Calu3 (cell line): ENCODE data around the gene DGKK. TPM values are rescaled to one million over a fixed set of nuclear protein-coding genes. Genes with fewer than 3 reads are reported as not detected.

ENCODE experiments used
- BruUV-seq: library from RNA; stranded (reverse); fragments of 400-500 nt; replicated peaks from 2 replicates; lab custom pipeline; 2021; lab: Mats Ljungman, UMichigan
- CTCF ChIA-PET: fragments of 300-600 bp; sonication (Branson Sonifier 250); formaldehyde crosslinking; loops from one replicate; lab custom pipeline; 2022; ENCODE audit warnings: antibody characterized with exemption; lab: Charles Lee
- DNase-seq: peaks from one replicate; pipeline ENCODE4 v3.0.0; 2022
- H3K27ac Mint-ChIP-seq: one replicate; pipeline ENCODE4 v1.8.0; 2022; ENCODE audit warnings: mixed read lengths; ENCODE audit not compliant: unreplicated experiment
- H3K27me3 Mint-ChIP-seq: one replicate; pipeline ENCODE4 v1.8.0; 2022; ENCODE audit warnings: mixed read lengths; ENCODE audit not compliant: unreplicated experiment
- H3K36me3 Mint-ChIP-seq: one replicate; pipeline ENCODE4 v1.8.0; 2022; ENCODE audit warnings: mild to moderate bottlenecking, moderate library complexity, mixed read lengths; ENCODE audit not compliant: insufficient read depth, unreplicated experiment
- H3K4me1 Mint-ChIP-seq: one replicate; pipeline ENCODE4 v1.8.0; 2022; ENCODE audit warnings: mild to moderate bottlenecking, low read depth, mixed read lengths; ENCODE audit not compliant: unreplicated experiment
- H3K4me3 Mint-ChIP-seq: one replicate; pipeline ENCODE4 v1.8.0; 2022; ENCODE audit warnings: mild to moderate bottlenecking, low read depth, moderate library complexity, mixed read lengths; ENCODE audit not compliant: unreplicated experiment
- H3K9me3 Mint-ChIP-seq: one replicate; pipeline ENCODE4 v1.8.0; 2022; ENCODE audit warnings: low read depth, mixed read lengths; ENCODE audit not compliant: unreplicated experiment
- CTCF ChIP-seq: fragments of 200-600 bp; IDR thresholded peaks from one replicate; pipeline ENCODE4 v1.8.0; 2022; ENCODE audit warnings: antibody characterized with exemption; ENCODE audit not compliant: unreplicated experiment
- intact Hi-C: fragments of 100-400 bp; cut with micrococcal nuclease; formaldehyde crosslinking; loops from one replicate; pipeline ENCODE4 v1.10.0; 2022; ENCODE audit not compliant: unreplicated experiment
- total RNA-seq: library from RNA; stranded (reverse); gene quantifications from 2 replicates; pipeline ENCODE4 v1.2.3, GENCODE V29; 2022

DGKK gene
- total RNA-seq, 1 experiment from 2014 or later: not detected

DNA sequence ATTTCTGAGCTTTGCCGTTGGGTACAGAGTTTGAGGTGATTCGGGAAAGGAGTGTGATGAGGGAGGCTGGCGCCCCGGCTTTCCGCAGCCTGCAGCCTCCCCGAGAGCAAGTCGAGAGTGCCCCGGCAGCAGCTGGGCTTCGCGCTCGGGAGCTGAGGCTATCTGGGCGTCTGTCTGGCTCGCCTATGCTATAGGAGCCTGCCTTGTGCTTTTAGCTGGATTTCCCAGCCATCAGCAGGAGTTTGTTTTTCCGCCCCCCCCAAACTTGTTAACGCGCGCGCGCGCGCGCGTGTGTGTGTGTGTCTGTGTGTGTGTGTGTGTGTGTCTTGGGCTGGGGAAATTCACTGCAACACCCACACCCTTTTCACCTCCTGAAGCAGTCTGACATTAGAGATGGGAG, 765 bp upstream of the DGKK start:
- peaks cover 39% of the 10 kb centered on the region for H3K27me3 Mint-ChIP-seq

DNA sequence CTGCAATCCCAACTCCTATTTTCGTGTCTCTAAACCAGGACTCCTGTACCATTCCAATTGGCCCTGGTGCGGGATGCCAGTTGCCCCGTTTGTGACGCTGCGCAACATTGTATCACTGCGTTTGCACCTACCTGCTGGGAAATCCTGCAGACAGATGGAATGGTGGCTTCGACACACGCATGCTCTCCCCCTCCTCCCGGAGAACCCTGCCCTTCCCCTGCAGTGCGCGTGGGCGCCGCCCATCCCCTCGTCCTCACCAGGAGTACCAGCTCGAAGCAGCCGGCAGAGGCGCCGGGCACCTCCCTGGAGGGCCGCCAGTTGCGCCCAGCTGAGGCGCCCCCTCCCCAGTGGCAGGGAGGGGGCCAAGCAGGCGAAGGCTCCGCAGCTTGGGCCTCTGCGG, 1.4 kb downstream of the DGKK start:
- no peaks in the 10 kb centered on the region for H3K36me3 Mint-ChIP-seq
- no peak for DNase-seq
- TF ChIP-seq CTCF: no peak
- no peaks in the 10 kb centered on the region for H3K4me1 Mint-ChIP-seq
- peaks cover 20% of the 10 kb centered on the region for H3K27me3 Mint-ChIP-seq
- no peaks in the 10 kb centered on the region for H3K9me3 Mint-ChIP-seq
- intact Hi-C loops: no loop called here
- H3K27ac Mint-ChIP-seq: no peak overlapping the region
- CTCF ChIA-PET: no interaction called here
- BruUV-seq: no TSS peak
- H3K4me3 Mint-ChIP-seq: no peak overlapping the region

More for the DNA sequence above, 765 bp upstream of the DGKK start:
- Mint-ChIP-seq H3K4me1 (no peaks in the 10 kb centered on the region), H3K36me3 (no peaks in the 10 kb centered on the region), H3K9me3 (no peaks in the 10 kb centered on the region), H3K27ac (no peak overlapping the region), H3K4me3 (no peak overlapping the region)
- TF ChIP-seq CTCF: no peak
- BruUV-seq: no TSS peak
- intact Hi-C loops: no loop called here
- no peak for DNase-seq
- CTCF ChIA-PET: no interaction called here

GRCh38 chrX:50459615-50460014, 11.0 kb downstream of the DGKK start:
- Mint-ChIP-seq H3K9me3 (no peaks in the 10 kb centered on the region), H3K27ac (no peak overlapping the region), H3K4me1 (no peaks in the 10 kb centered on the region), H3K27me3 (peaks cover 28% of the 10 kb centered on the region), H3K4me3 (no peak overlapping the region), H3K36me3 (no peaks in the 10 kb centered on the region)
- CTCF ChIA-PET: no interaction called here
- intact Hi-C loops: no loop called here
- no peak for DNase-seq
- BruUV-seq: no TSS peak
- no peak for TF ChIP-seq CTCF

- no peak overlapping the region for H3K4me3 Mint-ChIP-seq
- no peaks in the 10 kb centered on the region for H3K9me3 Mint-ChIP-seq
- no peaks in the 10 kb centered on the region for H3K36me3 Mint-ChIP-seq
- no peak overlapping the region for H3K27ac Mint-ChIP-seq
- H3K27me3 Mint-ChIP-seq: peaks cover 38% of the 10 kb centered on the region
- no peak for TF ChIP-seq CTCF
- no peaks in the 10 kb centered on the region for H3K4me1 Mint-ChIP-seq
- BruUV-seq: no TSS peak
- CTCF ChIA-PET: no interaction called here
- intact Hi-C loops: no loop called here
- DNase-seq: no peak
These were observed 12.1 kb downstream of the DGKK start for GRCh38 chrX:50458483-50458882.
